Endothelial cell (in vitro differentiated cells): ENCODE measurements around the gene GUCY2D. TPM values are rescaled to one million over a fixed set of nuclear protein-coding genes. Genes with fewer than 3 reads are reported as not detected.

ENCODE experiments used
- DNase-seq: peaks from one replicate; pipeline ENCODE4 v3.0.0; 2021; ENCODE audit warnings: low spot score
- H3K27ac Mint-ChIP-seq: one replicate; pipeline ENCODE4 v1.8.0; 2021; ENCODE audit warnings: mixed read lengths, inconsistent platforms; ENCODE audit not compliant: unreplicated experiment
- H3K27me3 Mint-ChIP-seq: one replicate; pipeline ENCODE4 v1.8.0; 2021; ENCODE audit warnings: mild to moderate bottlenecking, moderate library complexity, mixed read lengths, inconsistent platforms; ENCODE audit not compliant: unreplicated experiment
- H3K36me3 Mint-ChIP-seq: one replicate; pipeline ENCODE4 v1.8.0; 2021; ENCODE audit warnings: mild to moderate bottlenecking, low read depth, mixed read lengths, inconsistent platforms; ENCODE audit not compliant: unreplicated experiment
- H3K4me1 Mint-ChIP-seq: one replicate; pipeline ENCODE4 v1.8.0; 2021; ENCODE audit warnings: mild to moderate bottlenecking, mixed read lengths, inconsistent platforms; ENCODE audit not compliant: unreplicated experiment
- H3K4me3 Mint-ChIP-seq: one replicate; pipeline ENCODE4 v1.8.0; 2021; ENCODE audit warnings: mild to moderate bottlenecking, mixed read lengths, inconsistent platforms; ENCODE audit not compliant: unreplicated experiment
- H3K9me3 Mint-ChIP-seq: one replicate; pipeline ENCODE4 v1.8.0; 2021; ENCODE audit warnings: mixed read lengths, inconsistent platforms; ENCODE audit not compliant: unreplicated experiment
- total RNA-seq: library from RNA; stranded (reverse); fragmentation: NEBNext Ultra II Directional; extraction: Animal tissue kit (Norgen Biotek cat#: 25700); gene quantifications from one replicate; pipeline ENCODE4 v1.2.1, GENCODE V29; 2021; ENCODE audit not compliant: unreplicated experiment
- TF ChIP-seq, protein P1 (sequence below): fragments of 200-600 bp; sonication (generic); IDR thresholded peaks from one replicate; pipeline ENCODE4 v1.5.0; 2021; ENCODE audit warnings: antibody characterized with exemption; ENCODE audit not compliant: unreplicated experiment

The GUCY2D gene
- total RNA-seq, 1 donor from 2014 or later: not detected

DNA sequence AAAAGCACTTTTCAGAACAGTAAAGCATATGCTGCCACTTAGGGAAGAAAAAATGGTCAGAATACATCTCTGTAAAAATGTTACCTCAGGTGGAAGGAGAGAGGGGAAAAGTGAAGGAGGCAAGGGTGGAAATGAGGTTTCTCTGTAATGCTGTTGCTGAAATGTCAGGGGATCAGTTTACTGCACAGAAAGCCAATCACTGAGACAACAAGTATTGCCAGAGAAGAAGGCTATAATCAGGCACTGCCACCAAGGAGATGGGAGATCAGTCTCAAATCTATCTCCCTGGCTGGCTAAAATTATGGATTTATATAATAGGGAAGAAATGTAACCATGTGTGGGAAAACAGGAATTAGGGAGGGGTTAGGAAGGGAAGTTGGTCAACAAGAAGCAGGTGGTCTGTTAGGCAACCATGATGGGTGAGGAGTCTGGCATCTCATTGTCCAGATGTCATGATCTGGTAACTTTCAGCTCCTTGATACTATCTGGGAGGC is 27.7 kb upstream of the GUCY2D start:
- H3K27ac Mint-ChIP-seq: no peak overlapping the region
- peaks cover 5% of the 10 kb centered on the region for H3K36me3 Mint-ChIP-seq
- no peak for DNase-seq
- TF ChIP-seq, protein P1, sequence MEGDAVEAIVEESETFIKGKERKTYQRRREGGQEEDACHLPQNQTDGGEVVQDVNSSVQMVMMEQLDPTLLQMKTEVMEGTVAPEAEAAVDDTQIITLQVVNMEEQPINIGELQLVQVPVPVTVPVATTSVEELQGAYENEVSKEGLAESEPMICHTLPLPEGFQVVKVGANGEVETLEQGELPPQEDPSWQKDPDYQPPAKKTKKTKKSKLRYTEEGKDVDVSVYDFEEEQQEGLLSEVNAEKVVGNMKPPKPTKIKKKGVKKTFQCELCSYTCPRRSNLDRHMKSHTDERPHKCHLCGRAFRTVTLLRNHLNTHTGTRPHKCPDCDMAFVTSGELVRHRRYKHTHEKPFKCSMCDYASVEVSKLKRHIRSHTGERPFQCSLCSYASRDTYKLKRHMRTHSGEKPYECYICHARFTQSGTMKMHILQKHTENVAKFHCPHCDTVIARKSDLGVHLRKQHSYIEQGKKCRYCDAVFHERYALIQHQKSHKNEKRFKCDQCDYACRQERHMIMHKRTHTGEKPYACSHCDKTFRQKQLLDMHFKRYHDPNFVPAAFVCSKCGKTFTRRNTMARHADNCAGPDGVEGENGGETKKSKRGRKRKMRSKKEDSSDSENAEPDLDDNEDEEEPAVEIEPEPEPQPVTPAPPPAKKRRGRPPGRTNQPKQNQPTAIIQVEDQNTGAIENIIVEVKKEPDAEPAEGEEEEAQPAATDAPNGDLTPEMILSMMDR: no peak
- H3K4me3 Mint-ChIP-seq: peak overlapping the region; percentile 2
- no peaks in the 10 kb centered on the region for H3K4me1 Mint-ChIP-seq
- H3K9me3 Mint-ChIP-seq: no peaks in the 10 kb centered on the region
- no peaks in the 10 kb centered on the region for H3K27me3 Mint-ChIP-seq

DNA sequence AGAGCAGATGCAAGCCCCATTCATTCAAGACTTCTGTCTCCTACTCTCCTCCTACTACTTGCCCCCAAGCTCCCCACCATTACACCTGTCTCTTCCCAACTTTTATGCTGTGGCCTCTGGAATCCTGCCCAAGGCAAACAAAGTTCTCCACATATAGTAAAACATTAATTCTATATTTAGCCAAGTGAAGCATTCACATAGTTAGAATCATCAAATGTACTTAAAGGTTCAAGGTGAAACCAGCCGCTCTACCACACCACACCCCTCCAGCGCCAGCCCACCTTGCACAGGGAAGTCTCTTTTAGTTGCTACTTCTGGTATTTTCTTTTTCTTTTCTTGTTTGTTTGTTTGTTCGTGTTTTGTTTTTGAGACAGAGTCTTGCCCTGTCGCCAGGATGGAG is 25.4 kb upstream of the GUCY2D start:
- H3K36me3 Mint-ChIP-seq: peaks cover 5% of the 10 kb centered on the region
- H3K27ac Mint-ChIP-seq: no peak overlapping the region
- DNase-seq: no peak
- H3K27me3 Mint-ChIP-seq: peaks cover 1% of the 10 kb centered on the region
- H3K9me3 Mint-ChIP-seq: no peaks in the 10 kb centered on the region
- TF ChIP-seq, protein P1: no peak
- no peak overlapping the region for H3K4me3 Mint-ChIP-seq
- no peaks in the 10 kb centered on the region for H3K4me1 Mint-ChIP-seq

DNA sequence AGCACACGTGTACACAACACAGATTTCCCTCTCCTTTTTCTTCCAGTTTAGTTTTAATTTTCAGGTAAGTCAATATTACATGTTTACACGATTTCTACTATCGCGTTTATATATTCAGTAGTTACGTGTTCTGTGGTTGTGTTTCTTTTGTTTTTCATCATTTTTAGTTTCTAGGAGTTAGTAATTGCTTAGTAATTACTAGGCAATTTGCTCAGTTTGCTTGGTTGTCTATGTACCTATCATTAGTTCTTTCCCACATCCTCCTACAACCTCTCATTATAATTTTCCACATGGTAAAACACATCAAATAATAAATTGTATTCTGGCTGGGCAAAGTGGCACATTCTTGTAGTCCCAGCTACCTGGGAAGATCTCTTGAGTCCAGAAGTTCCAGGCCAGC is 24.6 kb upstream of the GUCY2D start:
- Mint-ChIP-seq H3K9me3 (no peaks in the 10 kb centered on the region), H3K4me1 (no peaks in the 10 kb centered on the region), H3K4me3 (no peak overlapping the region), H3K27me3 (peaks cover 1% of the 10 kb centered on the region), H3K36me3 (peaks cover 5% of the 10 kb centered on the region), H3K27ac (no peak overlapping the region)
- TF ChIP-seq, protein P1: no peak
- DNase-seq: no peak

DNA sequence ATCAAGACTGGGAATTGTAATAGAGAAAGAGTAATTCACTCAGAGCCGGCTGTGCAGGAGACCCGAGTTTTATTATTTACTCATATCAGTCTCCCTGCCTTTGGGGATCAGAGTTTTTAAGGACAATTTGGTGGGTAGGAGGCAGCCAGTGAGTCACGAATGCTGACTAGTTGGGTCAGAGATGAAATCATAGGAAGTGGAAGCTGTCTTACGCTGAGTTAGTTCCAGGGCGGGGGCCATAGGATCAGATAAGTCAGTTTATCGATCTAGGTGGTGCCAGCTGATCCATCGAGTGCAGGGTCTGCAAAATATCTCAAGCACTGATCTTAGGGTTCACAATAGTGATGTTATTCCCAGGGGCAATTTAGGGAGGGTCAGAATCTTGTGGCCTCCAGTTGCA is 20.2 kb upstream of the GUCY2D start:
- peaks cover 1% of the 10 kb centered on the region for H3K27me3 Mint-ChIP-seq
- H3K36me3 Mint-ChIP-seq: no peaks in the 10 kb centered on the region
- H3K4me1 Mint-ChIP-seq: no peaks in the 10 kb centered on the region
- TF ChIP-seq, protein P1: no peak
- H3K9me3 Mint-ChIP-seq: no peaks in the 10 kb centered on the region
- DNase-seq: no peak
- H3K4me3 Mint-ChIP-seq: no peak overlapping the region
- H3K27ac Mint-ChIP-seq: no peak overlapping the region

DNA sequence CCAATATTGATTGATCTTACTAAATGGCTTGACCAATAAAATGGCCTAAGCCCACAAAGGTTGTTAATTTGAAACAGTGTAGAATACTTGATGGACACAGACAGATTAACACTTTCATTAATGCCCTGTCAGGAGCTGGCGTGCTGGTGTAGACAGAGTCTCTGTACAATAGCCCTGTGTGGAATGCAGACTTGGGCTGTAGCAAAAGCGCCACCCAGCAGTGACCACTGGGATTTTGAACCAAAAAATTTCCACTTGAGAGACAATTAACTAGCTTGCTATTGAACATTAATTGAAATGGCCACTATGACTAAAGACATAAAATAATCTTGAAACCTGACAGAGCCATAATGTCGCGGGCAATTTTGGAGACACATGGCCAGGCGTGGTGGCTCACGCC is 19.7 kb upstream of the GUCY2D start:
- no peak overlapping the region for H3K27ac Mint-ChIP-seq
- no peak overlapping the region for H3K4me3 Mint-ChIP-seq
- TF ChIP-seq, protein P1: no peak
- DNase-seq: no peak
- H3K36me3 Mint-ChIP-seq: no peaks in the 10 kb centered on the region
- peaks cover 1% of the 10 kb centered on the region for H3K27me3 Mint-ChIP-seq
- no peaks in the 10 kb centered on the region for H3K4me1 Mint-ChIP-seq
- no peaks in the 10 kb centered on the region for H3K9me3 Mint-ChIP-seq
